ENCODE data around the gene IQSEC3. TPM values are rescaled to one million over a fixed set of nuclear protein-coding genes. Genes with fewer than 3 reads are reported as not detected.

IQSEC3 gene
- total RNA-seq, 4 donors from 2014 or later: 0.02 to 0.36 (median 0.07) TPM

GRCh38 chr12:138171-138897 is 71.8 kb downstream of the IQSEC3 start:
- Histone ChIP-seq H3K36me3 (no peaks in the 10 kb centered on the region), H3K4me3 (peak overlapping the region in 3 of 4 donors; percentile 34 to 41 (median 37)), H3K27me3 (peaks cover 23 to 36% (median 27%) of the 10 kb centered on the region in 3 donors)

DNA sequence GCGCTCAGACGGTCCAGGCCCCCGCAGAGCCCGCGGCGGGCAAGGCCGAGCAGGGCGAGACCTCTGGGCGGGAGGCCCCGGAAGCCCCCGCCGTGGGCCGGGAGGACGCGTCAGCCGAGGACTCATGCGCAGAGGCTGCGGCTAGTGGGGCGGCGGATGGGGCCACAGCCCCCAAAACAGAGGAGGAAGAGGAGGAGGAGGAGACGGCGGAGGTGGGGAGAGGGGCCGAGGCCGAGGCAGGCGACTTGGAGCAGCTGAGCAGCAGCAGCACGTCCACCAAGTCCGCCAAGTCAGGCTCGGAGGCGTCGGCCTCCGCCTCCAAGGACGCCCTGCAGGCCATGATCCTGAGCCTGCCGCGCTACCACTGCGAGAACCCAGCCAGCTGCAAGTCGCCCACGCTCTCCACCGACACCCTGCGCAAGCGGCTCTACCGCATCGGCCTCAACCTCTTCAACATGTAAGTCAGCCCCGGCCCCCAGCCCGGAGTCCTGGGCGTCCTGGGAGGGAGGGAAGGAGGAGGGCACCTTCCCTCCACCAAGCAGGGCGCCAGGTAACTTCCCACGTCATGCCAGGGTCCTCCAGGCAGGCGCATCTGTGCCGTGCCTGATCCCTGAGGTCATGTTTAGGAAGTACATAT is 72.4 kb downstream of the IQSEC3 start:
- in situ Hi-C loops (cut with MboI; ENCODE audit: low sequenced_read_pairs in 4 of 4): no loop called here
- H3K4me3 ChIP-seq: peak overlapping the region in 3 of 4 donors; percentile 34 to 41 (median 37)
- peaks cover 23 to 36% (median 27%) of the 10 kb centered on the region in 3 donors for H3K27me3 ChIP-seq
- ATAC-seq (no peak), DNase-seq (no peak)
- H3K4me1 ChIP-seq: no peaks in the 10 kb centered on the region
- TF ChIP-seq CTCF (IDR thresholded peaks at IDR 0.05 in 4 of 5, conservative IDR thresholded peaks at IDR 0.05 in 1 of 5): no peak
- no peak for TF ChIP-seq POLR2A (IDR thresholded peaks at IDR 0.05)
- H3K36me3 ChIP-seq: no peaks in the 10 kb centered on the region
- no peaks in the 10 kb centered on the region for H3K9me3 ChIP-seq
- intact Hi-C loops (cut with DNase I; ENCODE audit: low total_unique reads): no loop called here
- no peak overlapping the region for H3K27ac ChIP-seq

More at GRCh38 chr12:138171-138897, 71.8 kb downstream of the IQSEC3 start:
- in situ Hi-C loops (cut with MboI; ENCODE audit: low sequenced_read_pairs in 4 of 4): no loop called here
- H3K4me1 ChIP-seq: no peaks in the 10 kb centered on the region
- no peak overlapping the region for H3K27ac ChIP-seq
- no peaks in the 10 kb centered on the region for H3K9me3 ChIP-seq
- TF ChIP-seq CTCF (IDR thresholded peaks at IDR 0.05 in 4 of 5, conservative IDR thresholded peaks at IDR 0.05 in 1 of 5) (no peak), POLR2A (IDR thresholded peaks at IDR 0.05) (no peak)
- ATAC-seq (no peak), DNase-seq (no peak)
- intact Hi-C loops (cut with DNase I; ENCODE audit: low total_unique reads): no loop called here

GRCh38 chr12:139585-139984 is 73.0 kb downstream of the IQSEC3 start:
- H3K4me3 ChIP-seq: peak overlapping the region in 2 of 4 donors; percentile 34 to 41
- H3K9me3 ChIP-seq: no peaks in the 10 kb centered on the region
- peaks cover 23 to 36% (median 27%) of the 10 kb centered on the region in 3 donors for H3K27me3 ChIP-seq
- H3K36me3 ChIP-seq: no peaks in the 10 kb centered on the region
- in situ Hi-C loops (cut with MboI; ENCODE audit: low sequenced_read_pairs in 4 of 4) (no loop called here), intact Hi-C loops (cut with DNase I; ENCODE audit: low total_unique reads) (no loop called here)
- no peak overlapping the region for H3K27ac ChIP-seq
- H3K4me1 ChIP-seq: no peaks in the 10 kb centered on the region
- ATAC-seq: no peak
- DNase-seq: no peak
- TF ChIP-seq POLR2A (IDR thresholded peaks at IDR 0.05): no peak
- no peak for TF ChIP-seq CTCF (IDR thresholded peaks at IDR 0.05 in 4 of 5, conservative IDR thresholded peaks at IDR 0.05 in 1 of 5)

GRCh38 chr12:140162-140561 is 73.6 kb downstream of the IQSEC3 start:
- intact Hi-C loops (cut with DNase I; ENCODE audit: low total_unique reads) (no loop called here), in situ Hi-C loops (cut with MboI; ENCODE audit: low sequenced_read_pairs in 4 of 4) (no loop called here)
- Histone ChIP-seq H3K4me1 (no peaks in the 10 kb centered on the region), H3K36me3 (no peaks in the 10 kb centered on the region), H3K27me3 (peaks cover 23 to 36% (median 27%) of the 10 kb centered on the region in 3 donors), H3K4me3 (peak overlapping the region in 2 of 4 donors; percentile 34 to 41), H3K9me3 (no peaks in the 10 kb centered on the region), H3K27ac (no peak overlapping the region)
- TF ChIP-seq POLR2A (IDR thresholded peaks at IDR 0.05) (no peak), CTCF (IDR thresholded peaks at IDR 0.05 in 4 of 5, conservative IDR thresholded peaks at IDR 0.05 in 1 of 5) (no peak)
- DNase-seq (no peak), ATAC-seq (no peak)
